Endodermal cell (in vitro differentiated cells): ENCODE measurements around the gene SORCS2. TPM values are rescaled to one million over a fixed set of nuclear protein-coding genes. Genes with fewer than 3 reads are reported as not detected.

ENCODE experiments used
- DNase-seq: peaks from one replicate; pipeline ENCODE4 v3.0.0-alpha.2; 2017
- H3K27ac ChIP-seq: 2 replicates; pipeline ENCODE4 v1.5.1; 2013; ENCODE audit warnings: mild to moderate bottlenecking, low read depth, low read length, moderate library complexity
- H3K27me3 ChIP-seq: 2 replicates; pipeline ENCODE4 v1.6.1; 2013; ENCODE audit warnings: mild to moderate bottlenecking, low read length, moderate library complexity; ENCODE audit not compliant: insufficient read depth, control insufficient read depth, poor library complexity, severe bottlenecking
- H3K36me3 ChIP-seq: 2 replicates; pipeline ENCODE4 v1.7.0; 2013; ENCODE audit warnings: mild to moderate bottlenecking, low read length, moderate library complexity; ENCODE audit not compliant: control insufficient read depth, insufficient read depth
- H3K4me1 ChIP-seq: one replicate; pipeline ENCODE4 v1.7.0; 2013; ENCODE audit warnings: low read length; ENCODE audit not compliant: control insufficient read depth, insufficient read depth
- H3K4me3 ChIP-seq: 2 replicates; pipeline ENCODE4 v1.5.1; 2013; ENCODE audit warnings: mild to moderate bottlenecking, low read length, moderate library complexity
- H3K9ac ChIP-seq: 2 replicates; pipeline ENCODE4 v1.6.1; 2013; ENCODE audit warnings: mild to moderate bottlenecking, low read length, moderate library complexity; ENCODE audit not compliant: poor library complexity, severe bottlenecking; ENCODE audit errors: extremely low read depth
- H3K9me3 ChIP-seq: 2 replicates; pipeline ENCODE4 v1.6.1; 2013; ENCODE audit warnings: mild to moderate bottlenecking, low read length, moderate library complexity; ENCODE audit not compliant: control insufficient read depth
- H3K27ac Mint-ChIP-seq: 2 replicates; pipeline ENCODE4 v1.8.0; 2020; ENCODE audit warnings: mixed read lengths
- H3K27me3 Mint-ChIP-seq: 2 replicates; pipeline ENCODE4 v1.8.0; 2021; ENCODE audit warnings: mild to moderate bottlenecking, mixed read lengths; ENCODE audit not compliant: insufficient read depth
- H3K36me3 Mint-ChIP-seq: 2 replicates; pipeline ENCODE4 v1.8.0; 2020; ENCODE audit warnings: low read depth, mixed read lengths
- H3K4me1 Mint-ChIP-seq: 2 replicates; pipeline ENCODE4 v1.8.0; 2020; ENCODE audit warnings: mixed read lengths
- H3K4me3 Mint-ChIP-seq: 2 replicates; pipeline ENCODE4 v1.8.0; 2020; ENCODE audit warnings: mild to moderate bottlenecking, moderate library complexity, mixed read lengths
- H3K9me3 Mint-ChIP-seq: 2 replicates; pipeline ENCODE4 v1.8.0; 2020; ENCODE audit warnings: mild to moderate bottlenecking, mixed read lengths
- WGBS, 2 experiments: methylation state at CpG; one replicate each; pipeline versions ENCODE4 v1.1.5 to v1.1.7; 2013; ENCODE audit warnings: missing lambda C conversion rate in 2 of 2, mixed read lengths in 1 of 2; ENCODE audit not compliant: insufficient coverage in 1 of 2, insufficient read length in 1 of 2; 5-methylcytosine and 5-hydroxymethylcytosine counted together
- total RNA-seq, 2 donors: library from RNA; stranded (reverse); fragmentation: NEBNext Ultra II Directional in 1 of 2; extraction: Animal tissue kit (Norgen Biotek cat#: 25700) in 1 of 2; gene quantifications; 2 replicates in 1 of 2; 3 replicates in 1 of 2; pipeline ENCODE4 v1.2.1, GENCODE V29; 2021
- TF ChIP-seq, protein P1 (sequence below): fragments of 200-600 bp; sonication (generic); conservative IDR thresholded peaks from 2 replicates; pipeline ENCODE4 v1.5.0; 2021; ENCODE audit warnings: antibody characterized with exemption, mild to moderate bottlenecking

Gene SORCS2
- total RNA-seq, 2 donors from 2014 or later = 1.4 to 1.9 TPM

DNA sequence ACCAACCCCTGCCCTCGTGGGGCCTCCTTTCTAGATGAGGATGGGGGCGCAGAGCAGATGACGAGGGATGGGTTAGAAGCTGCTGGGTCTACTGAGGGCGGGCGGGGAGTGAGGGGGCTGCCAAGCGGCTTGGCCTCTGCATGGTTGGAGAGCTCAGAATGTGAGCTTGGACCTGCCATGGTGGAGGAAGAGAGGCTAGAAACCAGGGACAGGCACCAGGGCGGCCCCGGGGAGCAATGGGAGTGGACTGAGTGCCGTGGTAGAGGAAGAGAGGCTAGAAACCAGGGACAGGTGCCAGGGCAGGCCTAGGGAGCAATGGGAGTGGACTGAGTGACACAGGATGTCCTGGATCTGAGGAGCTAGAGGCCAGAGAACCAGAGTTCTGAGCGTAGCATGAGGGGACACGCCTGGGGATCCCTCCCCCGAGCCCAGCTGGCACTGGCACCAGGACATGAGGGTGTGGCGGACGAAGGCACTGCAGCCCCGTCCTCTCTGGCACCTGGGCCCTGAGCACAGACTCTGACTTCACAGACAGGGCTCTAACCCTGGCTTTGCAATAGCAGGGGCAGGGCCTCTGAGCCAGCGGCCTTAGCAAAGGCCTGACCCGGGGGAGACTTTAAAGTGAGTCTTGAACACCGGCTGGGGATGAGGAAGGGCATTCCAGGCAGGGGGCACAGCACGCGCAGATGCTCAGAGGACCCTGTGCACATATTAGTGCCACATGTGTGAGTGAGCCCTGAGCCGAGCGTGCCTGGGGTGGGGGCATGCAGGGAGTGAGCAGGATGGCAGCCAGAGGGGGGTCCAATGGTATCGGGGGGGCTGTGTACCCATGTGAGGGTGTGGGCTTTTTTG lies 456.4 kb downstream of the SORCS2 start:
- no peak overlapping the region for H3K27ac Mint-ChIP-seq
- H3K27ac ChIP-seq = no peak overlapping the region
- H3K27me3 ChIP-seq = no peaks in the 10 kb centered on the region
- WGBS, 2 experiments = 88% methylated on average over 11 to 23 of the region's 23 CpGs
- DNase-seq = no peak
- H3K9me3 ChIP-seq = peaks cover 5% of the 10 kb centered on the region
- no peaks in the 10 kb centered on the region for H3K36me3 ChIP-seq
- peaks cover 9% of the 10 kb centered on the region for H3K9me3 Mint-ChIP-seq
- H3K27me3 Mint-ChIP-seq = peaks cover 1% of the 10 kb centered on the region
- no peaks in the 10 kb centered on the region for H3K4me1 Mint-ChIP-seq
- no peaks in the 10 kb centered on the region for H3K4me1 ChIP-seq
- no peak overlapping the region for H3K4me3 ChIP-seq
- no peak overlapping the region for H3K4me3 Mint-ChIP-seq
- H3K9ac ChIP-seq = no peak overlapping the region
- TF ChIP-seq, protein P1, sequence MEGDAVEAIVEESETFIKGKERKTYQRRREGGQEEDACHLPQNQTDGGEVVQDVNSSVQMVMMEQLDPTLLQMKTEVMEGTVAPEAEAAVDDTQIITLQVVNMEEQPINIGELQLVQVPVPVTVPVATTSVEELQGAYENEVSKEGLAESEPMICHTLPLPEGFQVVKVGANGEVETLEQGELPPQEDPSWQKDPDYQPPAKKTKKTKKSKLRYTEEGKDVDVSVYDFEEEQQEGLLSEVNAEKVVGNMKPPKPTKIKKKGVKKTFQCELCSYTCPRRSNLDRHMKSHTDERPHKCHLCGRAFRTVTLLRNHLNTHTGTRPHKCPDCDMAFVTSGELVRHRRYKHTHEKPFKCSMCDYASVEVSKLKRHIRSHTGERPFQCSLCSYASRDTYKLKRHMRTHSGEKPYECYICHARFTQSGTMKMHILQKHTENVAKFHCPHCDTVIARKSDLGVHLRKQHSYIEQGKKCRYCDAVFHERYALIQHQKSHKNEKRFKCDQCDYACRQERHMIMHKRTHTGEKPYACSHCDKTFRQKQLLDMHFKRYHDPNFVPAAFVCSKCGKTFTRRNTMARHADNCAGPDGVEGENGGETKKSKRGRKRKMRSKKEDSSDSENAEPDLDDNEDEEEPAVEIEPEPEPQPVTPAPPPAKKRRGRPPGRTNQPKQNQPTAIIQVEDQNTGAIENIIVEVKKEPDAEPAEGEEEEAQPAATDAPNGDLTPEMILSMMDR = no peak
- H3K36me3 Mint-ChIP-seq = no peaks in the 10 kb centered on the region

DNA sequence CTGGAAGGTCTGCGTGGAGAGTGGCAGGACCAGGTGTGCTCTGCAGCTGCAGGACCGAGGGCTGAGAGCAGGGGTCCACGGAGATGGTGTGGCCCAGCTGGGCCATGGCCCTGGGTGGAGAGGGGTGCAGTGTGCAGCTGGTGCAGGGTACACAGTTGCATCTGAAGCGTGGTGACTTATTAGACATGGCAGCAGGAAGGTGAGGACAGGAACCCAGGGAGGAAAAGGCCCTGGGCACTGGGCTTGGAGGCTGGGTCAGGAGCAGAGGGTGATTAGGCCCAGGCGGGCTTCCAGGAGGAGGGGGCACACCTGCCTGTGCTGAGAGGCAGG lies 457.0 kb downstream of the SORCS2 start:
- 84 to 94% methylated on average over 3 to 5 of the region's 5 CpGs for WGBS, 2 experiments
- peaks cover 9% of the 10 kb centered on the region for H3K9me3 Mint-ChIP-seq

DNA sequence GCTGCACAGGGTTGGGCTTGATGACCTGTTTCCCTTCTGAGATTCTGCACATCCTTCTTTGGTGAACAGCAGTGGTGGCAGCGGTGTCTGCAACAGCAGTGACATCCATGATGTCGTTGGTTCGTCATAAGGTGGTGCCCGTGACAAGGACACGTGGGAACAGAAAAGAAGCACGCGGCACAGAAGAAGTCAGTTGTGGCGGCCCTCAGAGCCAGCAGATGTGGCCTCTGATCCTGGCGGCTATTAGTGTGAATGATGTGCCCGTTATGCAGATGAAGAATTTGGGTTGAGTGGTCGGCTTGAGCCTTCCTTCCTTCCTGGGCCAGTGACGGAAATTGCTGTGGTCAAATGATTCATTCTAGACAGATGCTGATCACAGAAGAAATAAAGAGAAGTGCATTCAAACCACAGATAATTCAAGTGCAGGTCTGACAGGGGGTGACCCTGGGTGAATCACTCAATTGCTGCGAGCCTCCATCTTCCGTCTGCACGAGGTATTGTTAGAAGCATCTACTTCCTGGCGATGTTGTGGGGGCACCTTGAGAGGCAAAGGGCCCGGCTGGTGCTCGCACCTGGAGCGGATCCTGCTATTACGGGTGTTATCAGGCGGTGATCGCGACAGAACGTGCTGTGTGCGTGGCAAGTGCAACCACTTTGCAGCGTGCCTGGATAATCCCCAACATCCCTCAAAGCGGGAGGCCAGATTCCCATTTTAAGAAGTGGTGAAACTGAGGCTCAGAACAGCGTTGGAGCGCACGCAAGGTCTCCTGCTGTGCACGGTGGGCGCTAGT lies 457.6 kb downstream of the SORCS2 start:
- H3K27ac Mint-ChIP-seq = no peak overlapping the region
- no peak overlapping the region for H3K4me3 Mint-ChIP-seq
- H3K4me1 Mint-ChIP-seq = no peaks in the 10 kb centered on the region
- no peaks in the 10 kb centered on the region for H3K27me3 Mint-ChIP-seq
- no peak overlapping the region for H3K9ac ChIP-seq
- peaks cover 5% of the 10 kb centered on the region for H3K9me3 Mint-ChIP-seq
- no peak for DNase-seq
- H3K36me3 Mint-ChIP-seq = no peaks in the 10 kb centered on the region
- H3K9me3 ChIP-seq = peaks cover 5% of the 10 kb centered on the region
- no peaks in the 10 kb centered on the region for H3K4me1 ChIP-seq
- no peaks in the 10 kb centered on the region for H3K36me3 ChIP-seq
- WGBS, 2 experiments = 90 to 92% methylated on average over 28 to 32 of the region's 32 CpGs
- H3K27me3 ChIP-seq = no peaks in the 10 kb centered on the region
- no peak overlapping the region for H3K27ac ChIP-seq
- TF ChIP-seq, protein P1 = no peak
- H3K4me3 ChIP-seq = no peak overlapping the region

More for the DNA sequence above, 457.0 kb downstream of the SORCS2 start:
- no peak overlapping the region for H3K4me3 ChIP-seq
- TF ChIP-seq, protein P1 = no peak
- H3K4me1 ChIP-seq = no peaks in the 10 kb centered on the region
- H3K27ac Mint-ChIP-seq = no peak overlapping the region
- H3K36me3 Mint-ChIP-seq = no peaks in the 10 kb centered on the region
- no peaks in the 10 kb centered on the region for H3K36me3 ChIP-seq
- no peak for DNase-seq
- H3K27me3 Mint-ChIP-seq = peaks cover 1% of the 10 kb centered on the region
- H3K27ac ChIP-seq = no peak overlapping the region
- H3K27me3 ChIP-seq = no peaks in the 10 kb centered on the region
- no peak overlapping the region for H3K9ac ChIP-seq
- no peak overlapping the region for H3K4me3 Mint-ChIP-seq
- peaks cover 5% of the 10 kb centered on the region for H3K9me3 ChIP-seq
- H3K4me1 Mint-ChIP-seq = no peaks in the 10 kb centered on the region
